Tibial nerve (tissue), 3 donors: ENCODE results near the gene BCKDHB.

ENCODE experiments used
- POLR2A ChIP-seq, 2 donors: fragments of 450-650 bp; IDR thresholded peaks; one replicate each; pipeline ENCODE4 v1.6.1; 2017; ENCODE audit warnings: antibody characterized with exemption in 2 of 2, mild to moderate bottlenecking in 2 of 2, moderate library complexity in 2 of 2
- TF ChIP-seq, protein P1 (sequence below), 5 experiments: fragments of 200-600 bp in 3 of 5; fragments of 450-650 bp in 2 of 5; sonication (generic) in 3 of 5; IDR thresholded peaks; one replicate each; pipeline ENCODE4 v1.5.1; 2016 to 2019; ENCODE audit warnings: antibody characterized with exemption in 5 of 5, mild to moderate bottlenecking in 3 of 5, moderate library complexity in 2 of 5

DNA sequence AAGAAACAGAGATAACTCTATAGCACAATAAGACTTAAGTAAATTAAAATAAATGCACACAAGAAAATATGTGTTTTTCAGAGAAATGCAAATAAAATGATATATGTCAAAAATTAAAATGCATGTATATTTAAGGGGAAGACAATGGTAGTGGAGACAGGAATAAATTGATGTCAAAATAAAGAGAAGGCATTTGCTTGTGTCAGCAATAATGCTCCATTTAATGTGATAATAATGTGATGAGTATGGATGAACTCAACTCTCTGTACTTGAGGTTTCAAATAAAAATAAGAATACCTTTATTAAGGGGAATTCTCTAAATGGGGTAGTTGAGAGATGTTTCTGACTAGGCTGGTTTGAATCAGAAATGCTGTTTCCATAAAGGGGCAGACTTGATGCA is 45.7 kb upstream of the BCKDHB start:
- no peak for TF ChIP-seq POLR2A (IDR thresholded peaks at IDR 0.05)
- TF ChIP-seq, protein P1, sequence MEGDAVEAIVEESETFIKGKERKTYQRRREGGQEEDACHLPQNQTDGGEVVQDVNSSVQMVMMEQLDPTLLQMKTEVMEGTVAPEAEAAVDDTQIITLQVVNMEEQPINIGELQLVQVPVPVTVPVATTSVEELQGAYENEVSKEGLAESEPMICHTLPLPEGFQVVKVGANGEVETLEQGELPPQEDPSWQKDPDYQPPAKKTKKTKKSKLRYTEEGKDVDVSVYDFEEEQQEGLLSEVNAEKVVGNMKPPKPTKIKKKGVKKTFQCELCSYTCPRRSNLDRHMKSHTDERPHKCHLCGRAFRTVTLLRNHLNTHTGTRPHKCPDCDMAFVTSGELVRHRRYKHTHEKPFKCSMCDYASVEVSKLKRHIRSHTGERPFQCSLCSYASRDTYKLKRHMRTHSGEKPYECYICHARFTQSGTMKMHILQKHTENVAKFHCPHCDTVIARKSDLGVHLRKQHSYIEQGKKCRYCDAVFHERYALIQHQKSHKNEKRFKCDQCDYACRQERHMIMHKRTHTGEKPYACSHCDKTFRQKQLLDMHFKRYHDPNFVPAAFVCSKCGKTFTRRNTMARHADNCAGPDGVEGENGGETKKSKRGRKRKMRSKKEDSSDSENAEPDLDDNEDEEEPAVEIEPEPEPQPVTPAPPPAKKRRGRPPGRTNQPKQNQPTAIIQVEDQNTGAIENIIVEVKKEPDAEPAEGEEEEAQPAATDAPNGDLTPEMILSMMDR (IDR thresholded peaks at IDR 0.05), result no peak
